Measurements from ENCODE around the gene PTPRD. TPM values are rescaled to one million over a fixed set of nuclear protein-coding genes. Genes with fewer than 3 reads are reported as not detected.

PTPRD gene
- total and polyA plus RNA-seq, 2 experiments from 2014 or later, result 11.5 to 58.0 TPM

DNA sequence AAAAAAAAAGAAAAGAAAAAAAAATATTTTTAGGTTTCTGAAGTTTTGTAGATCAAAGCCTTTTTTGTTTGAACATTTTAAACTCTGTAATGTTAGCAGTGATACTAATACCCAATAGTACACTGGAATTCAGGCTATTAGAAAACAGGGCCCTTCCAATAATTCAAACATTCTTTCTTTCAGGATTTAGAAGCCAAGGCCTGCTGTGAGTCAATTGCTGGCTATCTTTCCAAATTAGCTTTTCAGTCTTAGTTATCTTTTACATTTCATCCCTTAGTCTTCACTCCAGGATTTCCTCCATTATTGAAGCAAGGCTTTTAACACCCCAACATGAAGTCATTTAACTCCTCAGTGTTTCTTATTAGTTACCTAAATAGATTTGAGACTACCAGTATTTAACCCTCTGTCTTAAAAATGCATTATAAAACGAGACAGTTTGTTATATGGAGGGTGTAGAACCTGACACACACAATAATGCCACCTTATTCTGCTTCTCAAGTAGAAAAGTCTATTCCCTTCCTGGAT is 1861.3 kb downstream of the PTPRD start (continued):
- TF ChIP-seq, protein P1, sequence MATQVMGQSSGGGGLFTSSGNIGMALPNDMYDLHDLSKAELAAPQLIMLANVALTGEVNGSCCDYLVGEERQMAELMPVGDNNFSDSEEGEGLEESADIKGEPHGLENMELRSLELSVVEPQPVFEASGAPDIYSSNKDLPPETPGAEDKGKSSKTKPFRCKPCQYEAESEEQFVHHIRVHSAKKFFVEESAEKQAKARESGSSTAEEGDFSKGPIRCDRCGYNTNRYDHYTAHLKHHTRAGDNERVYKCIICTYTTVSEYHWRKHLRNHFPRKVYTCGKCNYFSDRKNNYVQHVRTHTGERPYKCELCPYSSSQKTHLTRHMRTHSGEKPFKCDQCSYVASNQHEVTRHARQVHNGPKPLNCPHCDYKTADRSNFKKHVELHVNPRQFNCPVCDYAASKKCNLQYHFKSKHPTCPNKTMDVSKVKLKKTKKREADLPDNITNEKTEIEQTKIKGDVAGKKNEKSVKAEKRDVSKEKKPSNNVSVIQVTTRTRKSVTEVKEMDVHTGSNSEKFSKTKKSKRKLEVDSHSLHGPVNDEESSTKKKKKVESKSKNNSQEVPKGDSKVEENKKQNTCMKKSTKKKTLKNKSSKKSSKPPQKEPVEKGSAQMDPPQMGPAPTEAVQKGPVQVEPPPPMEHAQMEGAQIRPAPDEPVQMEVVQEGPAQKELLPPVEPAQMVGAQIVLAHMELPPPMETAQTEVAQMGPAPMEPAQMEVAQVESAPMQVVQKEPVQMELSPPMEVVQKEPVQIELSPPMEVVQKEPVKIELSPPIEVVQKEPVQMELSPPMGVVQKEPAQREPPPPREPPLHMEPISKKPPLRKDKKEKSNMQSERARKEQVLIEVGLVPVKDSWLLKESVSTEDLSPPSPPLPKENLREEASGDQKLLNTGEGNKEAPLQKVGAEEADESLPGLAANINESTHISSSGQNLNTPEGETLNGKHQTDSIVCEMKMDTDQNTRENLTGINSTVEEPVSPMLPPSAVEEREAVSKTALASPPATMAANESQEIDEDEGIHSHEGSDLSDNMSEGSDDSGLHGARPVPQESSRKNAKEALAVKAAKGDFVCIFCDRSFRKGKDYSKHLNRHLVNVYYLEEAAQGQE (IDR thresholded peaks at IDR 0.05; ENCODE audit: unreplicated experiment), result no peak
- TF ChIP-seq STAT1 (IDR thresholded peaks at IDR 0.05; ENCODE audit: unreplicated experiment), result no peak
- no peak for TF ChIP-seq POLR2AphosphoS5 (IDR thresholded peaks at IDR 0.05; ENCODE audit: low read depth)

DNA sequence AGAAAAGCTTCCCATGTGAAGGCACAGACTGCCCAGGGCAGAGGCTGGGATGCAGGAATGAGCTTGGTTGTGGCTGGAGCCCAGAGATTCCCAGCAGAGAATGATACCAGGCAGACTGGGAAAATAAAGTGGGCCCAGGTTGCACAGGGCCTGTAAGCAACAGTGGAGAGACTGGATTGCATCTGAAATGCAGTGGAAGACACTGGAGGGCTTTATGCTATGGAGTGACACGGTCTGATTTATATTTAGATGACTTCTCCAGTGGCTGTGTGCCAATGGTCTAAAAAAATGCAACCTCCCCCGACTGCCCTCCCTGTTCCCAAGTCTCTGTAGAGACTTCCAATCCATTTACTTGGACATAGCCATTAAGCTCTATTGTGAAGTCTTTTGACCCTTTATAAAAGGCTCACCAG is 1862.2 kb downstream of the PTPRD start:
- H3K27me3 Mint-ChIP-seq (ENCODE audit: insufficient read depth, low read depth, poor library complexity), result peaks cover 5% of the 10 kb centered on the region
- peak overlapping the region; percentile 56 for H3K27ac Mint-ChIP-seq
- no peak overlapping the region; the same call in 2 of the 3 replicates for H3K4me3 Mint-ChIP-seq
- H3K4me1 ChIP-seq (ENCODE audit: insufficient read depth), result peaks cover 28% of the 10 kb centered on the region
- H3K4me3 ChIP-seq, result no peak overlapping the region
- peak overlapping the region; percentile 86 for H3K27ac ChIP-seq (ENCODE audit: low read depth)
- H3K4me1 Mint-ChIP-seq, result peaks cover 32% of the 10 kb centered on the region
- H3K27me3 ChIP-seq (ENCODE audit: insufficient read depth), result no peaks in the 10 kb centered on the region
- ATAC-seq (peak; percentile 76), DNase-seq (ENCODE audit: low spot score) (peak; percentile 27)
- TF ChIP-seq, protein P1 (IDR thresholded peaks at IDR 0.05; ENCODE audit: unreplicated experiment), result no peak
- TF ChIP-seq ZNF331 (CRISPR knock-in tag; IDR thresholded peaks at IDR 0.05; ENCODE audit: low read depth) (no peak), STAT1 (IDR thresholded peaks at IDR 0.05; ENCODE audit: unreplicated experiment) (no peak), CREB1 (CRISPR knock-in tag; IDR thresholded peaks at IDR 0.05; ENCODE audit: low read depth) (no peak)
- TF ChIP-seq, protein P2, sequence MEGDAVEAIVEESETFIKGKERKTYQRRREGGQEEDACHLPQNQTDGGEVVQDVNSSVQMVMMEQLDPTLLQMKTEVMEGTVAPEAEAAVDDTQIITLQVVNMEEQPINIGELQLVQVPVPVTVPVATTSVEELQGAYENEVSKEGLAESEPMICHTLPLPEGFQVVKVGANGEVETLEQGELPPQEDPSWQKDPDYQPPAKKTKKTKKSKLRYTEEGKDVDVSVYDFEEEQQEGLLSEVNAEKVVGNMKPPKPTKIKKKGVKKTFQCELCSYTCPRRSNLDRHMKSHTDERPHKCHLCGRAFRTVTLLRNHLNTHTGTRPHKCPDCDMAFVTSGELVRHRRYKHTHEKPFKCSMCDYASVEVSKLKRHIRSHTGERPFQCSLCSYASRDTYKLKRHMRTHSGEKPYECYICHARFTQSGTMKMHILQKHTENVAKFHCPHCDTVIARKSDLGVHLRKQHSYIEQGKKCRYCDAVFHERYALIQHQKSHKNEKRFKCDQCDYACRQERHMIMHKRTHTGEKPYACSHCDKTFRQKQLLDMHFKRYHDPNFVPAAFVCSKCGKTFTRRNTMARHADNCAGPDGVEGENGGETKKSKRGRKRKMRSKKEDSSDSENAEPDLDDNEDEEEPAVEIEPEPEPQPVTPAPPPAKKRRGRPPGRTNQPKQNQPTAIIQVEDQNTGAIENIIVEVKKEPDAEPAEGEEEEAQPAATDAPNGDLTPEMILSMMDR (conservative IDR thresholded peaks at IDR 0.05; ENCODE audit: low read depth in 2 of 2), result no peak
- TF ChIP-seq, protein P3, sequence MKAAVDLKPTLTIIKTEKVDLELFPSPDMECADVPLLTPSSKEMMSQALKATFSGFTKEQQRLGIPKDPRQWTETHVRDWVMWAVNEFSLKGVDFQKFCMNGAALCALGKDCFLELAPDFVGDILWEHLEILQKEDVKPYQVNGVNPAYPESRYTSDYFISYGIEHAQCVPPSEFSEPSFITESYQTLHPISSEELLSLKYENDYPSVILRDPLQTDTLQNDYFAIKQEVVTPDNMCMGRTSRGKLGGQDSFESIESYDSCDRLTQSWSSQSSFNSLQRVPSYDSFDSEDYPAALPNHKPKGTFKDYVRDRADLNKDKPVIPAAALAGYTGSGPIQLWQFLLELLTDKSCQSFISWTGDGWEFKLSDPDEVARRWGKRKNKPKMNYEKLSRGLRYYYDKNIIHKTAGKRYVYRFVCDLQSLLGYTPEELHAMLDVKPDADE (IDR thresholded peaks at IDR 0.05), result no peak
- H3F3A ChIP-seq (replicated peaks; ENCODE audit: low read depth), result no peaks in the 10 kb centered on the region; the same call in 1 of the 2 replicates
- H3K36me3 Mint-ChIP-seq (ENCODE audit: low read depth), result peaks cover 3% of the 10 kb centered on the region; the same call in 2 of the 3 replicates
- 0 out of 2 replicates have a peak, but pooled peaks cover 4% of the 10 kb centered on the region for H3K9me2 ChIP-seq (ENCODE audit: insufficient read depth)
- H3K36me3 ChIP-seq (ENCODE audit: insufficient read depth), result no peaks in the 10 kb centered on the region
- no peak overlapping the region for H2AFZ ChIP-seq
- peaks cover 16% of the 10 kb centered on the region for H3K79me2 ChIP-seq (replicated peaks; ENCODE audit: insufficient read depth)
- no peaks in the 10 kb centered on the region for H4K20me1 ChIP-seq (replicated peaks; ENCODE audit: insufficient read depth)
- H3K9me3 Mint-ChIP-seq, result peaks cover 2% of the 10 kb centered on the region; the same call in 1 of the 3 replicates
- H3K4me2 ChIP-seq, result 0 out of 2 replicates have a peak overlapping the region, but pooled peaks have one; percentile 16
